ENCODE measurements around the gene DPEP2NB. TPM values are rescaled to one million over a fixed set of nuclear protein-coding genes. Genes with fewer than 3 reads are reported as not detected.

The DPEP2NB gene
- total RNA-seq, 3 donors from 2014 or later = not detected

- Histone ChIP-seq H3K36me3 (ENCODE audit: low read depth) (no peaks in the 10 kb centered on the region), H3K9me3 (no peaks in the 10 kb centered on the region), H3K4me3 (no peak overlapping the region), H3K4me1 (ENCODE audit: low read depth) (peaks cover 2% of the 10 kb centered on the region)
- ATAC-seq (no peak), DNase-seq (no peak)
- intact Hi-C loops (cut with DNase I, micrococcal nuclease) = no loop called here
- TF ChIP-seq CTCF (IDR thresholded peaks at IDR 0.05) = no peak
These were observed 13.3 kb upstream of the DPEP2NB start for GRCh38 chr16:68028996-68029395.

GRCh38 chr16:68022728-68023537 is 7.2 kb upstream of the DPEP2NB start, which contains the start of the genes DDX28 and DUS2:
DDX28 (minus strand) TSS chr16:68023232; CDS start chr16:68023202, 30 bp downstream.
DUS2 (plus strand) TSS chr16:68023284; CDS start chr16:68038024, 14,740 bp downstream.
- DNase-seq (peak; percentile 95 to 98 (median 96)), ATAC-seq (peak; percentile 100)
- no peak for TF ChIP-seq CTCF (IDR thresholded peaks at IDR 0.05)
- H3K36me3 ChIP-seq (ENCODE audit: low read depth) = no peaks in the 10 kb centered on the region
- H3K9me3 ChIP-seq = no peaks in the 10 kb centered on the region
- H3K4me1 ChIP-seq (ENCODE audit: low read depth) = peaks cover 23% of the 10 kb centered on the region
- intact Hi-C loops (cut with DNase I, micrococcal nuclease) = no loop called here
- H3K4me3 ChIP-seq = peak within 1 kb of the TSS; percentile 98

GRCh38 chr16:68022278-68022727 is 6.6 kb upstream of the DPEP2NB start:
- H3K4me3 ChIP-seq = peak overlapping the region; percentile 98
- peaks cover 23% of the 10 kb centered on the region for H3K4me1 ChIP-seq (ENCODE audit: low read depth)
- intact Hi-C loops (cut with DNase I, micrococcal nuclease) = no loop called here
- no peak for DNase-seq
- no peak for TF ChIP-seq CTCF (IDR thresholded peaks at IDR 0.05)
- H3K36me3 ChIP-seq (ENCODE audit: low read depth) = no peaks in the 10 kb centered on the region
- ATAC-seq = peak; percentile 2
- H3K9me3 ChIP-seq = no peaks in the 10 kb centered on the region

GRCh38 chr16:68021490-68021889 is 5.8 kb upstream of the DPEP2NB start:
- H3K36me3 ChIP-seq (ENCODE audit: low read depth) = no peaks in the 10 kb centered on the region
- H3K4me1 ChIP-seq (ENCODE audit: low read depth) = peaks cover 23% of the 10 kb centered on the region
- no peak overlapping the region for H3K4me3 ChIP-seq
- ATAC-seq (no peak), DNase-seq (no peak)
- no peak for TF ChIP-seq CTCF (IDR thresholded peaks at IDR 0.05)
- no peaks in the 10 kb centered on the region for H3K9me3 ChIP-seq
- intact Hi-C loops (cut with DNase I, micrococcal nuclease) = no loop called here

GRCh38 chr16:68019167-68019680 is 3.5 kb upstream of the DPEP2NB start:
- H3K36me3 ChIP-seq (ENCODE audit: low read depth) = no peaks in the 10 kb centered on the region
- ATAC-seq (no peak), DNase-seq (no peak)
- intact Hi-C loops (cut with DNase I, micrococcal nuclease) = no loop called here
- no peak overlapping the region for H3K4me3 ChIP-seq
- no peak for TF ChIP-seq CTCF (IDR thresholded peaks at IDR 0.05)
- no peaks in the 10 kb centered on the region for H3K9me3 ChIP-seq
- H3K4me1 ChIP-seq (ENCODE audit: low read depth) = peaks cover 23% of the 10 kb centered on the region

Data from mucosa of descending colon (tissue), 3 donors.